Measurements from ENCODE around the gene LSM3.

The LSM3 gene

GRCh38 chr3:14156201-14156600 is 22.4 kb upstream of the LSM3 start:
- no peak for DNase-seq (ENCODE audit: low read depth)
- H3K4me3 ChIP-seq (ENCODE audit: control insufficient read depth, low read depth, low read length): no peak overlapping the region
- TF ChIP-seq CTCF (IDR thresholded peaks at IDR 0.05; ENCODE audit: control insufficient read depth, insufficient read depth, low read depth, low read length, missing control alignments): no peak

DNA sequence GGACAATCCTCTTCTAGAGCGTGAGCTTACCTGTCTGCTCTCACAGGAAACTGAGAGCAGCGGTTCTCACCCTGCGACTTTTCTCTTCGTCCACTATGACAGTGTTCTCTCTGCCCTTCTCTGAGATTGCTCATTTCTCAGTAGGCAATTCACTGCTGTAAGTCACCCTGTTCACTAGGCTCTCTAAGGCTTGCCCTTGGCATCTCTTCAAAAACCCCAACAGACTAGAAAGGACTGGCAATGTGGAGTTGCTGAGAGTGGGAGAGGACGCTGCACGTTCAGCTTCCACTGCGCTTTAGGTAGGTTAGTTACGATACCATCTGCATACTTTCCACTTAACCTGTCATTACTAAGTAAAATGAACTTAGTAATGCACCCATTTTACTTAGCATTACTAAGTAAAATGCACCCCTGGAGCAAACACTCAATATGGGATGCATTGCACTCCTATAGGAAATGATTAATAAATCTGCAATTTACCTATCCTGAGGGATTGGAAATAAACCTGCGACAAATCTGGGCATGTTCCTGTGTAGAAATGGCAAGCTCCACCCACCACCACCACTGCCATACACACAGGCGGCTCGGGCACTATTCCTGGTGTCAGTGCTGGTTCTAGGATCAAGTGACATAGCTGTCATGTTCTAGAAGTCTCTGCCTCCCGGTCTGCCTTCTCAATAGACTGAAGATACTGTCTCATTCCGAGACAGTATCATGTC is 21.6 kb upstream of the LSM3 start:
- TF ChIP-seq CTCF (IDR thresholded peaks at IDR 0.05; ENCODE audit: control insufficient read depth, insufficient read depth, low read depth, low read length, missing control alignments): no peak
- H3K4me3 ChIP-seq (ENCODE audit: control insufficient read depth, low read depth, low read length): no peak overlapping the region
- DNase-seq (ENCODE audit: low read depth): no peak

DNA sequence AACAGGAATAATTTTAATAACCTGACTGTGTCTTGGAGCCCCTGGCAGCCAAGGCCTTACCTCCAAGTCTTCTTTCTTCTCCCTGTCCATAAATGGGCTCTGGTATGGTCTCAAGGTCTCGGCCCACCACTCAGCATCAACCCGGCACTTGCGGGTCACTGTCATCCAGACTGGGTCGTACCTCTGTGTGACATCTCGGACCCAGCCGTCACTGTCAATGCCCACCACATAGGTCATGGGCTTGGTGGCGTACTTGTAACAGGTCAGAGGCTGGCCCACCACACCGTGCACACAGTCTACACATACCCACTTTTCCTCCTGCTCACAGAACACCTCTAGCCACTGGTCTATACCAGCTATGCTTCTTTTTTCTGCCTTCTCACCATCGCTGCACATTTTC is 20.7 kb upstream of the LSM3 start:
- no peak for DNase-seq (ENCODE audit: low read depth)
- H3K4me3 ChIP-seq (ENCODE audit: control insufficient read depth, low read depth, low read length): no peak overlapping the region
- TF ChIP-seq CTCF (IDR thresholded peaks at IDR 0.05; ENCODE audit: control insufficient read depth, insufficient read depth, low read depth, low read length, missing control alignments): no peak

DNA sequence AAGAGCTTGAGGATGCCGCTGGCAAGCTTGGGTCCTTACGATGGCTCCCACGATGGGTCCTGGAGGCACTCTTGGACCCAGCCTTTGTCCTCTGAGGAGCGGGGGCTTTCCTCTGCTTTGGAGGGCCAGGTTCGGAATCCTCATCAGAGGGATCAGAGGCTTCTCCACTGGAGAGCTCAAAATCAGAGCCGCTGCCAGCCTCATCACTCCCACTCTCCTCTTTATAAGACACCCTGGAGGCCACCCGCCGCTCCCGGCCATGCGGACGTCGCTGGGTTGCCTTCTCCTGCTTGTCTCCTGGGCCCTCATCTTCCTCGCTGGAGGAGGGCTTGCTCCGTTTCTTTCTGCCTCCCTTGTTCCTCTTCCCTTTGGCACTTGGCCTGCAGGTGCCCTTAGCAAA is 20.2 kb upstream of the LSM3 start:
- H3K4me3 ChIP-seq (ENCODE audit: control insufficient read depth, low read depth, low read length): no peak overlapping the region
- DNase-seq (ENCODE audit: low read depth): no peak
- TF ChIP-seq CTCF (IDR thresholded peaks at IDR 0.05; ENCODE audit: control insufficient read depth, insufficient read depth, low read depth, low read length, missing control alignments): no peak

- DNase-seq (ENCODE audit: low read depth): no peak
- no peak for TF ChIP-seq CTCF (IDR thresholded peaks at IDR 0.05; ENCODE audit: control insufficient read depth, insufficient read depth, low read depth, low read length, missing control alignments)
- no peak overlapping the region for H3K4me3 ChIP-seq (ENCODE audit: control insufficient read depth, low read depth, low read length)
Measured at GRCh38 chr3:14159426-14159825, 19.2 kb upstream of the LSM3 start.

GRCh38 chr3:14161282-14161681 is 17.3 kb upstream of the LSM3 start:
- H3K4me3 ChIP-seq (ENCODE audit: control insufficient read depth, low read depth, low read length): no peak overlapping the region
- no peak for TF ChIP-seq CTCF (IDR thresholded peaks at IDR 0.05; ENCODE audit: control insufficient read depth, insufficient read depth, low read depth, low read length, missing control alignments)
- DNase-seq (ENCODE audit: low read depth): no peak

All from AG09309 (cell line).